EL (cell line): Measurements from ENCODE around the gene IRGM.
"Not testable (repeated sequence)": the region's sequence is repeated elsewhere in the genome, so short reads cannot be mapped to it uniquely, and the experiment has no call there.

Experiments
- DNase-seq: peaks from one replicate; pipeline ENCODE4 v3.0.0-alpha.2; 2016

The IRGM gene, protein sequence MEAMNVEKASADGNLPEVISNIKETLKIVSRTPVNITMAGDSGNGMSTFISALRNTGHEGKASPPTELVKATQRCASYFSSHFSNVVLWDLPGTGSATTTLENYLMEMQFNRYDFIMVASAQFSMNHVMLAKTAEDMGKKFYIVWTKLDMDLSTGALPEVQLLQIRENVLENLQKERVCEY

GRCh38 chr5:150846308-150846653 lies at the start of gene IRGM:
Gene IRGM (plus strand): TSS chr5:150846521. CDS start chr5:150848124, 1,603 bp downstream.
- DNase-seq: not testable (repeated sequence)

GRCh38 chr5:150797384-150797783 lies 48.9 kb upstream of the IRGM start:
- DNase-seq: no peak

DNA sequence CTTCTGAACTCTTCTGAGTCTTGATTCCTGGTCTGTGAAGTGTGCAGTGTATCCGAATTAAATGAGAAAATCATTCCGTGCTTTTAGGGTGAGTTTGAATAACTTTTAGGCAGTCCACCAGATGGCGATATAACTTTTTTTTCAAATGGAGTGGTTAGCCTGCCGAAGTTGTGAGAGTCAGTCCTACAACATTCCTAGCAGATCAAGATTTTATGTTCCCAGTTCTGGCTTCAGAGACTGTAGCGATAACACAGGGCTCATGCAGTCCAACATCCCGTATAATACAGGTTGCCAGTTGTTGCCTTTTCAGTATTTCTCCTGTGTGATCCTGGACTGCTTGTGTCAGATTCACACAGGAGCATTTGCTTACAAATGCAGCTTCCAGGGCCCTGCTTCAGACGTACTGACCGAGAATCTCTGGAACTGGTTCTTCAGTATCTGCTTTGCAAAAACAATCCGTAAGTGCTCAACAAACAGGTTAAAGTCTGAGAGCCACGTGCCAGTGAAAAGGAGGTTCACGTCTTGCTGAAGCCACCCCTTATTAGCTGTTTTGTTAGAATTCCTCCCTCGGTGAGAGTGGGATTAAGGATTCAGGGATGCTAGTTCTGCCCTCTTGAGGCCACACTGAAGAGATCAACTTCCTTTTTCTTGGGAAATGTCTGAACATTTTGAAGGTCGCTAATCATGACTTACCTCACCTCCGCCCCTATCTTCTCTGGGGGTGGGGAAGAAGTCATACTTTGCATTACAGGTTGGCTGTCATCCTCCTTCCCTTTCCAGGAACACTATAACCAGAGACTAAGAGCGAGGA lies 45.0 kb upstream of the IRGM start:
- peak; percentile 75 for DNase-seq

DNA sequence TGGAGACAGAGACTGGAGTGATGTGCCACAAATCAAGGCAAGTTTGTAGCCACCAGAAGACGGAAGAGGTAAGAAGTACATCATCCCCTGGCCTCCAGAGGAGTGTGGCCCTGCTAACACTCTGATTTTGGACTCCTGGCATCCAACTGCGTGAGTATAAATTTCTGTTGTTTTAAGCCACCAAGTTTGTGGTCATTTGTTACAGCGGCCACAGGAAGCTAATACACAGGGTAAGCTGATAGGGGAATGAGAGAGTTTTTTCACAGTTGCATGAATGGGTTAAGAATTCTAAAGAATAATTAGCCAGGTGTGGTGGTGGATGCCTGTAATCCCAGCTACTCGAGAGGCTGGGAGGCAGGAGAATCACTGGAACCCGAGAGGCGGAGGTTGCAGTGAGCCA lies 41.9 kb upstream of the IRGM start:
- DNase-seq: no peak

- no peak for DNase-seq
Measured at GRCh38 chr5:150809363-150809762, 37.0 kb upstream of the IRGM start.

- DNase-seq: no peak
Measured at GRCh38 chr5:150815010-150815409, 31.3 kb upstream of the IRGM start.

GRCh38 chr5:150816946-150817345 lies 29.4 kb upstream of the IRGM start:
- DNase-seq: no peak

GRCh38 chr5:150829744-150830143 lies 16.6 kb upstream of the IRGM start:
- DNase-seq: no peak

- DNase-seq: not testable (repeated sequence)
Measured at GRCh38 chr5:150831821-150832220, 14.5 kb upstream of the IRGM start.

DNA sequence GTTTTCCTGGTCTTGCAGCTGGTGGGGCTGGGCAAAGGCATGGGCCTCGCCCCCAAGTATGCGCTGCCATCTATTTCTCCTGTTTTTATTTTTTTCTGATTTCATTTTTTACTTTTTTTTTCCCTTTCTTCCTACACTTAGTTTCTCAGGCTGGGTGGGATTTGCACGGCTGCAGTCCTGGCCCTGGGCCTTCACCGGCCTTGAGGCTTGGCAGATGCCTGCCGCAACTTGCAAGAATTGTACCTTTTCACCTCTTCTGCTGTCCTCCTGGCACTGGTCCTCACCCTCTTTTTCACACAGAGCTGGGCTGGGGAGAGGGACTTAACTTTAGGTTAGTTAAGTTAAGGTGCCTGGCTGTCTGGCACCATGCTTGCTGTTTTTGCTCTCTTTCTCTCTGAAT lies 10.3 kb upstream of the IRGM start:
- no peak for DNase-seq

- DNase-seq: no peak
Measured at GRCh38 chr5:150836703-150837102, 9.6 kb upstream of the IRGM start.

DNA sequence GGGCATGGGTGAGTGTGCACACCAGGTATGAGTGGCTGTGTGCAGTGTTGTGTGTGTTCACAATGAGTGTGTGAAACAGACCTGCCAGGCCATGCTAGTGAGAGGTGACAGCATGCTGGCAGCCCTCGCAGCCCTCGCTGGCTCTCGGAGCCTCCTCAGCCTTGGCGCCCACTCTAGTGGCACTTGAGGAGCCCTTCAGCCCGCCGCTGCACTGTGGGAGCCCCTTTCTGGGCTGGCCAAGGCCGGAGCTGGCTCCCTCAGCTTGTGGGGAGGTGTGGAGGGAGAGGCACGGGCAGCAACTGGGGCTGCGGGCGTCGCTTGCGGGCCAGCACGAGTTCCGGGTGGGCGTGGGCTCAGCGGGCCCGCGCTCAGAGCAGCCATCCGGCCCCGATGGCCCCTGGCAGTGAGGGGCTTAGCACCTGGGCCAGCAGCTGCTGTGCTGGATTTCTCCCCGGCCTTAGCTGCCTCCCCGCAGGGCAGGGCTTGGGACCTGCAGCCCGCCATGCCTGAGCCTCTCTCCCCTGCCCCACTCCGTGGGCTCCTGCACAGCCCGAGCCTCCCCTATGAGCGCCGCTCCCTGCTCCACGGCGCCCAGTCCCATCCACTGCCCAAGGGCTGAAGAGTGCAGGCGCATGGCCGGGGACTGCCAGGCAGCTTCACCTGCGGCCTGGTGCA lies 999 bp upstream of the IRGM start:
- DNase-seq: not testable (repeated sequence)

DNA sequence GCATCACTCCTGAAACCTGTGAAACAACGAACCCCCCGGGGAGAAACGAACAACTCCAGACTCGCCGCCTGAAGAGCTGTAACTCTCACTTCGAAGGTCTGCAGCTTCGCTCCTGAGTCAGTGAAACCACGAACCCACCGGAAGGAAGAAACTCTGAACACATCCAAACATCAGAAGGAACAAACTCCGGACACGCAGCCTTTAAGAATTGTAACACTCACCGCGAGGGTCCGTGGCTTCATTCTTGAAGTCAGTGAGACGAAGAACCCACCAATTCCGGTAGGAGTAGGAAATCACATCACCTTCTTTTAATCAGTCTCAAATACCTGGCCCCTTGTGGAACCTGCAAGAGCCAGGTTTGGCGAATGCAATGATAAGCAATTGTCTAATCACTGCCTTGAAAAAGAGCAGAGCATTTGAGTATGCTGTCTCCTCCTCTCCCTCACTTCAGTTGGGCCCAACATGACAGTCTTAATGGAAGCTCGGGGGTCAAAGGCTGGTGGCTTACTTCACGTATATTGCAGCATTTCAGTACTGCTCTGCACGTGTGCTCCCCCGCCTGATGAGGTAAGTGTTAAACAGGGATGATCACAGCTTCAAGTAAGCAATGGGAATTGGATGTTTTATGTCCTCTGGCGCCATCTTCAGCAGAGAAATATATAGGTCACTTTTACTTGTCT lies 473 bp downstream of the IRGM start:
- peak; percentile 80 for DNase-seq

- no peak for DNase-seq
Measured at GRCh38 chr5:150847334-150847695, 994 bp downstream of the IRGM start.

GRCh38 chr5:150848271-150848670 lies 1.9 kb downstream of the IRGM start:
- no peak for DNase-seq

- no peak for DNase-seq
Measured at GRCh38 chr5:150851039-150851438, 4.7 kb downstream of the IRGM start.

- no peak for DNase-seq
Measured at GRCh38 chr5:150853561-150853960, 7.2 kb downstream of the IRGM start.

DNA sequence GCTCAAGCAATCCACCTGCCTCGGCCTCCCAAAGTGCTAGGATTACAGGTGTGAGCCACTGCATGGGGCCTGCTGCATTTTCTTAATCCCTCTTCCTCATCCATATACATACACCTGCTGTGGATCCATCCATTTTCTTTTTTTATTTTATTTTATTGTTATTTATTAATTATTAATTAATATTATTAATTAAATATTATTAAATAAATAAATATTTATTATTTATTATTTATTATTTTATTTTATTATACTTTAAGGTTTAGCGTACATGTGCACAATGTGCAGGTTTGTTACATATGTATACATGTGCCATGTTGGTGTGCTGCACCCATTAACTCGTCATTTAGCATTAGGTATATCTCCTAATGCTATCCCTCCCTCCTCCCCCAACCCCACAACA lies 10.4 kb downstream of the IRGM start:
- not testable (repeated sequence) for DNase-seq

DNA sequence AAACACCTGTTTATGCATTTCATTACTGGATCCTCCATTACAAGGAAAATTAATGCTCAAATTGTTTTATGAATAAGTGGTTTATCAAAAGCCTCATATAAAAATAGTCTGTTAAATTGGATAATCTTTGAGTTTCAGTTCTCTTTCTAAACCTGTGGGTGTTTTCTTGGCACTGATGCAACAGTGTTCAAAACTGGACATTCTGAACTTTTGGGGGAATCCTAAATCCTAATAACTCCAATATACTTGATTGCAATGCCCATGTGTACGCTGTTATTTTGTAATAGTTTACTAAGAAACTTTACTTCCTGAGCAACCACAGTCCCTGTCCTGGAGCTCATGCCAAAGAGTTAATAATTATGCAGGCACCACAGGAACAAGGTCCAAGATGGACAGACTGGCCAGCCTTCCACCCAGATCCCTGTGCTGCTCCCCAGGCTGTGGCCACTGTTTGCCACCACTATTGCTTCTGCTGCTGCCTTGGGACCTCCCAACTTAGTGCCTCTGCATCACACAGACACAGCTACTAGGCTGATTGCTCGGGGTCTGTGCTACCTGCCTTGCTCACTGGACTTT lies 14.0 kb downstream of the IRGM start:
- no peak for DNase-seq

DNA sequence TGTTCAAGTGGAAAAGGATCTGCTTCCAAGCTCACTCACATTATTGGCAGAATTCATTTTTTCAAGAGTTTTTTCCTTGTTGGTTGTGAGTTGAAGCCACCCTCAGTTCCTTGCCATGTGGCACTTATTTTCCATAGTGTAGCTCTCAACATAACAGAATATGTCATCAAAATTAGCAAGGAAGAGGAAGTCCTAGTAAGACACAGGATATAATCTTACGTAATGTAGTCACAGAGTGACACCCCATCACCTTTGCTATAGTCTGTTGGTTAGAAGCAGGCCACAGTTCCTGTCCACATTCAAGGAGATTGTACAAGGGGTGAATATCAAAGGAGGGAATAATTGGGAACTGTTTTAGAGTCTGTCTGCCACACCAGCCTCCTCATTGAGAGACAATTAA lies 15.7 kb downstream of the IRGM start:
- DNase-seq: no peak

- DNase-seq: no peak
Measured at GRCh38 chr5:150879358-150879757, 33.0 kb downstream of the IRGM start.

- no peak for DNase-seq
Measured at GRCh38 chr5:150895431-150896428, 49.4 kb downstream of the IRGM start.
